GM18909 (cell line): ENCODE results near the gene CAPN2.

ENCODE experiments used
- ATAC-seq: cut with Tn5 transposase; IDR thresholded peaks from one replicate; pipeline ENCODE4 v1.9.1; 2021; ENCODE audit warnings: mild to moderate bottlenecking; ENCODE audit not compliant: unreplicated experiment, poor library complexity

Gene CAPN2

DNA sequence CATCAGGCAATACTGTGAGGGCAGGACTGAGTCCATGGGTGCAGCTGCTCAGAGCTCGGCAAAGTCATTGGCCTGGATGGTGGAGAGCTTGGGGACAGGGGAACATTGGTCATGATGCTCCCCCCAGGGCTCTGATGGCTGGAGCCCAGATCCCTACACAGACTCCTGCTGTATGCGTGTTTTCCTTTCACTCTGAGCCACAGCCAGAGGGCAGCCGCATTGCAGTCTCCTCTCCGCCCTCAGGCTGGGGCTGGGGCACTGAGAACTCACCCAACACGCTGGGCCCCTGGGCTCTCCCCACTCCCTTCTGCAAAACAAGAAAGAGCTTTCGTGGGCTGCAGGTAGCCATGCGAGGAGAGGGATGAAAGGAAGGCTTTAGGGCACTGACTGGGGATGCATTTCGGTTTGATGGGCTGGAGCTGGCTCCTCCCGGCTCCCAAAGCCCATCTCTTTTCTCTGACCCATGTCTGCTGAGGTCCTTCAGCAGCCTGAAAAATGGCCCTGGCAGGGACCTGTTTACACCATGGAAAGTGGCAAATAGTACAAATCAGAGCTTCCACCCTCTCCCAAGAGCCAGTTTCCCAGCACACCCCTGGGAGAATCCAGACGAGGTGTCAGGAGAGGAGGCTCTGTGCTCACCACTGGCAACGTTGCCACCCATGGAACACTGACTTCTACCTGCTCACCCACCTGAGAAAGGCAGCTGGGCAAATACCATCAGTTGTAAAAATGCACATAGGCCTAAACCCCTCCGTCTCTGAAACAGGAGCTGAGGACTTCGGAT is 43.8 kb downstream of the CAPN2 start:
- ATAC-seq: no peak

DNA sequence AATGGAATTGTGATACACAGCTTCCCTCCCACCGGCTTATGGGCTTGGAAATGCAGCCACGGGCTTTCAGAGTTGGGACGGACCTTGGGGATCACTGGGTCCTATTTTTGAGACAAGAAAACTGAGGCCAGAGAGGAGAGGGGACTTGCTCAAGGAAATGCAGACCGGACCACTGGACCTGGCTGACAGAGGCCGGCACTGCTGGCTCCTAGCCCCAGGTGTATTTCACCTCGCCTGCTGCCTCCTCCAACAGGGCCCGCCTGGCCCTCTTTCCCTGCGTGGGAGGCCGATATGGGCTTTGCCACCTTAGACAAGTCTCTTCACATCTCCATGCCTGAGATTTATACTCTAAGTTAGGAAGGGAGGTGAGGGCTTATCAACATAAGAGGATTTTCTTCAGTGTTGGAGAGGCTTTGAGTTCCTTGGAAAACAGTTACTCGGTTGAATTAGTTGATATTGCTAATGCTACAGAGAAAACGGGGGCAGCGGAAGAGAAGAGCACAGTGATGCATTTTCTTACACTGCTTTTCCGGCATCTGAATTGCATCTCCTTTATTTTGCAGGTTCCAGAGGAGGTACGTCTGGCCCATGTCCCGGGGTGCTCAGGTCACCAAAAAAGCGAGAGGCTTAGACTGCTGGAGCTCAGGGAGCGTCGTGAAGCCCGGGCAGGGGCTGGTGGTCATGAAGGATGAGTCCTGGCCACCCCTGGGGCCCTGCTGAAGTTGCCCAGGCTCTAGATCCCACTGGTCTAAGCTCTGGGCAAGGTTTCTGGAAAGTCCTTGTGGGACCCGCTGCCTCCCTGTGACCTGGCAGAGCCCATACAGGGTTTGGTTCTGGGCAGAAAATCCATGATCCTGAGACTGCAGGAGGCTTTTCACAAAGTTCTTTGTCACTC is 44.7 kb downstream of the CAPN2 start:
- no peak for ATAC-seq

DNA sequence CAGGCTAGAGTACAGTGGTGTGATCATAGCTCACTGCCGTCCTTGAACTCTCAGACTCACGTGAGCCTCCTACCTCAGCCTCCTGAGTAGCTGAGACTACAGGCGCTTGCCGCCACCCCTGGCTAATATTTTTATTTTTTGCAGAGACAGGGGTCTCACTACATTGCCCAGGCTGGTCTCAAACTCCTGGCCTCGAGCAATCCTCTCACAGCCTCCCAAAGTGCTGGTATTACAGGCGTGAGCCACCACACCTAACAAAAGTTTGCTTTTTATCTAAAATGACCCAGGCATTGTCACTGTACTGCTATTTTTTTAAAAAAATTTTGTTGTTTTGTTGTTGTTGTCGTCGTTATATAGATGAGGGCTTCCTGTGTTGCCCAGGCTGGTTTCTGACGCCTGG is 46.4 kb downstream of the CAPN2 start:
- no peak for ATAC-seq

DNA sequence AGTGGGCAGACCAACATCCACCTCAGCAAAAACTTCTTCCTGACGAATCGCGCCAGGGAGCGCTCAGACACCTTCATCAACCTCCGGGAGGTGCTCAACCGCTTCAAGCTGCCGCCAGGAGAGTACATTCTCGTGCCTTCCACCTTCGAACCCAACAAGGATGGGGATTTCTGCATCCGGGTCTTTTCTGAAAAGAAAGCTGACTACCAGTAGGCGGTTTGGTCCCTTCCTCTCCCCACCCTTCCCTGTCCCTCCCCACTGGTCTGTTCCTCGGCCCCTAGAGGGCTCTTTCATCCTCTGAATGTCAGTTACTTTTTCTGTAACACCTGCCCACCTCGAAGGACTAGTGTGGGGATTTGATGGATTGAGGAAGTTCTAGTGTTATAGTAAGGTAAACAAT is 46.9 kb downstream of the CAPN2 start:
- ATAC-seq: no peak

DNA sequence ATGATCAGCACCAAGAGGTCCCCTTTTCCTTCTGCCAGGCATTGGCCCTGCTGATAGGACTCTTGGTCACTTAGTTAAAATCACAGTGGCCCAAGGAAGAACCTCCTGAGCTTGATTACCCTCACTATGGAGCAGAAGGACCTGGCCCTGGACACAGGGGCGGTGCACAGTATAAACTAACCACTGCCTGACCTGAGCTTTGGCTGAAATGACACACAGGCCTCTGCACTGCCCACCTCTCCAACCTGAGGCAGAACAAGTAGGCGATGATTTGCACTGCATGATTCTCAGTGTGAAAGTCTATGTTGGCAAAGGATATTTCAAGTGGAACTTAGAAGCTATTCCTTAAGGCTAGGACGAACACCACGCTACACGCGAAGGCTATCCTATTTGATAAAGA is 48.5 kb downstream of the CAPN2 start:
- no peak for ATAC-seq

DNA sequence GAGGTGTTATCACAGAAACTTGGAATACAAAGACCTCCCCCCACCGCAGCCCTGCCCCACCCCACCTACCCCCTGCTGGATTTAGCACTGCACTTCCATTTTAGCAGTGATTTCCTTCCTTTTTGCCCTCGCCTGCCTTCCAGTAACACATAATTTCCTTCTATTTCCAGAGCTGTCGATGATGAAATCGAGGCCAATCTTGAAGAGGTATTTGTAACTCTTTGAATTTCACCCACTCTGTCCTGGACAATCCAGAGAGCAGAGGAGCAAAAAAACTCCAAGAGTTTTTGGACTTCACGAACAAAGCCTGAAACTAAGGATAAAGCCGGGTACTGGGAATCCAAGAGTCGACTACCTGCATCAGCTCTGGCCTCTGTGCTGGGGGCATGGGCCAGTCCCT is 49.1 kb downstream of the CAPN2 start:
- no peak for ATAC-seq

DNA sequence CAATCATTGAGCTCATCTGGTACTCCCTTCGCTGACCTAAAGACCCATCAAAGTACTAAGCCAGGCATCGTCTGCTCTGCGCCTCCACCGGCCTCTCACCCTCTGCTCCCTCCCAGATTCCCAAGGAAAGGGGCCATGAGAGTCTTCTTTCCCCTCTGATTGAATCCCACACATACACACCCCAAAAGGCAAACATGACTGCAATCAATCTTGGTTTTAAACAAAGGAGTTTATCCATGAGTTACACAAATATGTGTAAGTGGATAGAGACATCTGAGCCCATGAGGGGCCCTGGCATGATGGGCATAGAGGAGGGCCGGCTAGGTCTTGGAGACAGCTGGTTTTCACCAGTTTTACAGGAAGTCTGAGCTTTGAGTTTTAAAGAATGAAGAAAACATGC is 50.9 kb downstream of the CAPN2 start:
- ATAC-seq: no peak

DNA sequence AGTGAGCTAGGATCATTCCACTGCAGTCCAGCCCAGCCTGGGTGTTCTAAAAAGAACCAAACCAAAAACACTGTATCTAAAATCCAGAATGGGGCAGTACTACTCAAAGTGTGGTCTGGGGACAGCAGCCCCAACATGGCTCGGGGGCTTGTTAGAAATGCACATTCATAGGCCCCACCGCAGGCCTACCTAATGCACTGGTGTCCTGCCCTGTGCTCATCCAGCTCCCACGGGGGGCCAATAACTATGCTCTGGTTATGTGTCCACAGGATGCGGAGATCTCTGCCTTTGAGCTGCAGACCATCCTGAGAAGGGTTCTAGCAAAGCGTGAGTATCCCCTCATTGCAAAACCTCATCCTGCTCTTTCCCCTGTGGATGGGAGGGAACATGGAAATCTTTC is 51.5 kb downstream of the CAPN2 start:
- no peak for ATAC-seq

DNA sequence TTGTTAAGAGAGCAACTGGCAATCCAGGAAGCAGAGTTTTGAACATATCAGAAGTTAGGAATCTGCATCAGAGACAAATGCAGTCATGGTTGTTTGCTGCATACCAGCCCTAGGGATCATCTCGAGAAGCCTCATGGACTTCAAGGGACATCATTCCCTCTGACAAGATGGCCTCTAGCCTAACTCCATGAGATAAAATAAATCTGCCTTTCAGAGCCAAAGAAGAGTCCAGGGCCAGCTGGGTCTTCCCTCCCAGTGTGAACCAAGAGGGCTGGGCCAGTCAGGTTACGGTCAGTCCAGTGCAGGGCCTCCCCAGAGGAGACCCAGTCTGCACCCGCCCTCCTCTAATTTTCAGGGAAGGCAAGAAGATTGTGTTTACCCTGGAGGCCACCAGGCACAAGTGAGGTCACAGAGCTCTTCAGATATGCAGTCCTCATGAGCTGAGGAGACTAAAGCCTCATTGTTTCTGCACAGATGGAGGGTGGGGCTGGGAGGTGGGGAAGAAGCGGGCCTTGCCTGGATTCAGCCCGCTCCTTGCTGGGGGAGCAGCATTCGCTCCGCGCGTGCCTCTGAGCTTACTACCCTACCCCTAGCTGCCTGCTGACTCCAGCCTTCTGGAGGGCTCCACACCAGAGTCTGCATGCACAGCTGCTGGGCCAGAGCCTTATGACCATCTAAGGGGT is 52.8 kb downstream of the CAPN2 start:
- no peak for ATAC-seq

DNA sequence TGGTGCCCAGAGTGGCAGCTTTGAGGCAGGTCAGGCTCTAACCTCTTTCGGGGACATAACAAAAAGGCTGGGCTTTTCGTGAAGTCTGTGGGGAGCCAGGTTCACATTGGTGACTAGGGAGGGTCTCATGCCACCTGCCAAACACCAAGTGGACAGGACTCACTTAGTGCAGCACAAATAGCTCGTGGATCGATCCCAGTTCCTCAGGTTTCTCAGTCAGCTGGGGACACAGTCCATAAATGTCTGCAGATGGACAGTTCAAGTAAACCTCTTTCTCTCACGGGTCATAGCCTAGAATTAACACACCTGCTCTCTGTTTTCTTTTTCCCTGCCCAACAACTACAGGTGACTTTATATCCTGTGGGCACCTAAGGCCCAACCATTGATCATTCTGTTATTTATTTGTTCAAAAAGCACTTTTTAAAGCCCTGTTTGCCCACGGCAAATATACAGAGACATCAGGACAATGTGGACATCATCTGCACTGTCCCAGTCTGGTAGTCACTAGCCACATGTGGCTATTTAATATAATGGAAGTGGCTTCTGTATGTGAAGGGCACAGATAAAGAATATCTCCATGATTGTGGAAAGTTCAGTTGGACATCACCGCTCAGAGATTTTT is 53.5 kb downstream of the CAPN2 start:
- no peak for ATAC-seq

DNA sequence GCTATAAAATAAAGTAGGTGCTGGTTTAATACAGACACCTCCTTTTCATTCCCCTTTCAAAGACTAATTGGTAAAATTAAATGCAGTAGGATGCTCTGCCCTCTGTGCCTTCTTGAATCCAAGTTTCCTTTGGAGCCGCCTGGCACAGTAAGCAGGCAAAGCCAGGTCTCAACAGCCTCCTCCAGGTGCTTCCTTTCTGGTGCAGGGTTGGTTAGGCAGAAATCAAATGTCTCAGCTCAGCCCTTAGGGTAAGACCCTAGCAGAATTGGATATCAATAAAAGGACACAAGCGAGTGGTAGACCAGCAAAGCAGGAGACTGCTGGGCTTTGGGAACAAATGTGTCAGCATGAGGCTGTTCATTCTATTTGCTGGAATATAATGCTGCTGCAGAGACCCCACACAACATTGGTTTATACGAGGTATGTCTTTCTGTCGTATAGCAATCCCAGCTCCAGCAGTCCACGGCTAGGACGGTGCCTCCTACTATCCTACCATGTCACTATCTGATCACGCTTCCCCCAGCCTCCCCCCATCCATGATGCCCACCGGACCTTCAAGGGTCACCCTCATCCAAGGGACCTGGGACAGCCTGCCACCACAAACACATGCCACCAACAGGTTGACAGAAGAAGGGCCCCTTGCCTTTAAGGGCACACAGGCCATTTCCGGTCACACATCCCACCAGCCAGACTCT is 58.4 kb downstream of the CAPN2 start:
- no peak for ATAC-seq

DNA sequence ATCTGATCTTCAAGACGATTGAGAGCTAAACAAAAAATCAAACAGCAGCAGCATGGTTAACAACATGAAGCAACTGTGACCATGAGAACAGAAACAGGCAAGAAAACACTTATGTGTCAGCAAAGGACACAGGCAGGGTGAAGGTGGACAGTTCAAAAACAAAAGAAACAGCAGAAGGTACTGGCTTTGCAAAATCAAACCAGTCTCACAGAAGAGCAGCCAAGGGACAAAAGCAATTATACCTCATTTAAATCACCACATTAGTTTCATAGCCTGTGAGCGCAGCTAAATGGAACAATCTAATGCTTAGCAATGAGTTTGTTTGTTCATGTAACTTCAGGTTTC is 59.1 kb downstream of the CAPN2 start:
- ATAC-seq: no peak

DNA sequence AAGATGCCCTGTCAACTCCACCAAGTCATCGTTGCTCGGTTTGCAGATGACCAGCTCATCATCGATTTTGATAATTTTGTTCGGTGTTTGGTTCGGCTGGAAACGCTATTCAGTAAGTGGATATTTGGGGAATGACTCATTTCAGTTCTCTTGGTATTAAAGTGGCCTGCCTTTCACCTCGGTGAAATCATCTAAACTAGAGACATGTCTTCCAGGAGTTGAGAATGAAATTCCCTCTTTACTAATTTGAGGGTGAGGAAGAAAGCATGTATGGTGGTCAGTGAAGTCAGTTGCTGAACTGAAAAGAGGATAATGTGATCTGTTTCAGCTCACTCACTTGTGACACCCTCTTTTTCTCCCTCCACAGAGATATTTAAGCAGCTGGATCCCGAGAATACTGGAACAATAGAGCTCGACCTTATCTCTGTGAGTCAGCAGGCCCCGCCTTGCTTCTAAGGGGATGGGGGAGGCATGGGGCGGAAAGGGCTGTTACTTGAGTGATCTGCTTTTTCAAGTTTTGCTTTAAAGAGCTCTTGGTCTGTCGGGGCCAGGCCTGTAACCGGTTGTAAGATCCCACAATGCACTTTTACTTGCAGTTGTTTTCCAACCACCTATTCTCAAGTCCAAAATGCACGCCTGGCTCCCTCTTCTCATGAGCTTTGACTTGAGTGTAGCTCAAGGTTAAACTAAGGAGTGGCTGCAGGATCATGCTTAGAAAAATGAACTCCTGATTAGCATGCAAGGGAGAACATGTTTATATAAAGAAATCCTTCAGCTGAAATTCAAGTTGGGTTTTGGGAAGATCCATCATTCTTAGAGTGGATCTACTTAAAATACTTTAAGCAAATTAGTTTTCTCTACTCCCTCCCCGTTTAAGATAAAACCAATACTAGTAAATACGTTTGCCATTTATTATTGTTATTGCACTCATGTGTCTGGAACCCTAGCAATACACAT is 59.8 kb downstream of the CAPN2 start:
- no peak for ATAC-seq

DNA sequence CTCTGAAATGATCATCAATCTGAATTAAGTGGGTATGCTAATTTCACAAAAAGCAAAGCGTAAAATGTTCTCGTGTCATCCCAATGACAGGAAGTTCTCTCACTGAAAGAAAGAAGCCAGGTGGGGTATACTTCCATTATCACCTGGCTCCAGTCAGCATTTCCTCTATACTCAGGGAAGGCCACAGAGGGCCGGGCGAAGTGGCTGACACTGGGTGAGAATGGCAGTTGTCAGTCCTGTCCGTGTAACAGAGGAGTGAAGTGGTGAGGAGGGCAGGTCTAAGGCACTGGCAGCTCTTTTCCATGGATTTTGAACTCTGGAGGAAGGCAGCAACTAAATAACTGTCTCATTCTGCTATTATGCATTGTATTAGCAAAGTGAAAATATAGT is 60.4 kb downstream of the CAPN2 start:
- no peak for ATAC-seq

DNA sequence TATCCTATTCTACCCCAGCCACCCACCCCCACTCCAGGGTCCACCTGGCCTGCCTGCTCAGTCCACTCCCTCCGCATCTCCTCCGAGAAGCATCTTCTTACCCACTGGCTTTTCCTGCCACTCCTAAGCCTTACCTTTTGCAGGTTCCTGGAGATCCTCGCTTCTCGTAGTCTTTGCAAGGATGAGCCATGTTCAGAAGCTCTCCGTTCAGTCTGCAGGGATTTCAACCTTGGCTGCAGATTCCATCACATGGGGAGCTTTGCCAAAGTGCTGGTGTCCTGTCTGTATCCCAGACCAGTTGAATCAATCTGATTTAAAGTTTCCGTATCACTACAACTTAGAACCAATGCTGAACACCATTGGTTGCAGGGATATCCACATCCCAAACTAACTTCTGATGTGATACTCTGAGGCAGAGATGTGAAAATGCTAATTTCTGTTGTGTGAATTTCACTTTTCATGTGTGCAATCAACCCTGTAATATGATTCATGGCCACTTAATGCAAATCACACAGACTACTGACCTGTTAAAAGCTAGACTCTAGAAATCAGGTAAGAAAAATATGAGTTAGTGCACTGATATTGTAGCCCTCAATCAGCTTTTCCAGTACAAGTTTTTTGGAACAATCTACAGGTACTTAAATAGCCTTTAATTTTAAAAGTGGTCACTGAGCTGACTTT is 61.9 kb downstream of the CAPN2 start:
- ATAC-seq: no peak

DNA sequence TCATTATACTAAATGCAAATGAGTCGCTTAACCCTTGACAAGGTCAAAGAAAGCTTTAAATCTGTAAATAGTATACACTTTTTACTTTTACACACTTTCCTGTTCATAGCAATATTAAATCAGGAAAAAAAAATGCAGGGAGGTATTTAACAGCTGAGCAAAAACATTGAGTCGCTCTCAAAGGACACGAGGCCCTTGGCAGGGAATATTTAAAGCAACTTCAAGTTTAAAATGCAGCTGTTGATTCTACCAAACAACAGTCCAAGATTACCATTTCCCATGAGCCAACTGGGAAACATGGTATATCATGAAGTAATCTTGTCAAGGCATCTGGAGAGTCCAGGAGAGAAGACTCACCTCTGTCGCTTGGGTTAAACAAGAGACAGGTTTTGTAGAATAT is 62.7 kb downstream of the CAPN2 start:
- no peak for ATAC-seq

DNA sequence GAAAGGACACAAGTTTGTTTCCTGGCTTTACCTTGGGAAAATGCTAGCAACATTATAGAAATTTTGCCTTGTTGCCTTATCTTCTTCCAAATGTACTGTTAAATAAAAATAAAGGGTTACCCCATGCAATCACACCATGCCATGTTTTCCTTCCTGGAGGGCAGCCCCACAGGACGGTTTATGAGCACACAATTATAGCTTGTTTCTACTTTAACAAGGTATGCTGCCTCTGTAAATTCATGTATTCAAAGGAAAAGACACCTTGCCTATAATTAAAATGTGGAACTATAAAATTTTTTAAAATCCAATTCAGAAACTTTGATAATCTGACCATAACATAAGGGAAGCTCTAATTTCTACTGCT is 63.4 kb downstream of the CAPN2 start:
- no peak for ATAC-seq

DNA sequence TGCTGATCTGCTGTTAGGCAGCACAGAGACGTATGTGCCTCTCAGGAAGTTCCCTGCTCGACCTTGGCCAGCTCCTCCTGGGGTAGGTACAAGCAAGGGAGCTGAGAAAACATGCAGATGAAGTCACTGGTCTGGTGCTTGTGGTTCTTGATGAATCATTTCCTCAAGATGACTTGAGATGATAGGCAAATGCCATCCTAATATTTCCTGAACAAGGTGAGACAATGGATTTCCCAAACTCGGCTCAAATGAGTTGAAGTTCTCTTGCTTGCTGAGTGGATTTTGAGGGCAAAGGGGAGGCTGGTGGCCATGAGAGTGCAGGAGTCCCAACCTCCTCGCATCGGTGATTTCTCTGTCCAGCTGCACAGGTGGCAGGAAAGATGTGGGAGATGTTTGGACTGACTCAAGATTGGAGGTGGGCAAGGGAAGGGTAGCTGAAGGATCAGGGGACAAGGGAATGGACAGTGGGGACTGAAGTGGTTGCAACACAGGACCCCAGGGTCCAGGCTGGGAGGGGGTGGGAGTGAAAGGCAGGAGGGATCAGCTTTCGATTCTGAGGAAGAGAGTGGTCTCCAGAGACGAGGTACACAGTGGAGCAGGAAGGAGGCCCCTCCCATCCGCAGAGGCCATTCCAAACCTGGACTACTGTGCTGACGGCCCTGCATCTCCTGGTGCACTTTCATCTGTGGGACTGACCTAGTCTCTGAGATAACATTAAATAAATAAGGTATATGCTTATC is 63.9 kb downstream of the CAPN2 start:
- no peak for ATAC-seq
